ENCODE data around the gene ALOX15B. TPM values are rescaled to one million over a fixed set of nuclear protein-coding genes. Genes with fewer than 3 reads are reported as not detected.

ALOX15B gene
- total RNA-seq, 1 donor from 2014 or later, result not detected

- H3K4me1 Mint-ChIP-seq, result peaks cover 7% of the 10 kb centered on the region
- ATAC-seq (ENCODE audit: low read depth), result no peak
- no peak for TF ChIP-seq CTCF (IDR thresholded peaks at IDR 0.05)
- DNase-seq, result no peak
- peaks cover 26% of the 10 kb centered on the region for H3K27me3 Mint-ChIP-seq
- ChIA-PET CTCF (interaction anchor here (0.7 kb wide), 1 partner anchor 94 kb away, joined by 3 read pairs; no protein-coding TSS in a partner anchor), POLR2A (no interaction called here)
- H3K4me3 Mint-ChIP-seq, result no peak overlapping the region
- intact Hi-C loops (cut with micrococcal nuclease), result no loop called here
- H3K36me3 Mint-ChIP-seq (ENCODE audit: low read depth), result no peaks in the 10 kb centered on the region
- H3K9me3 Mint-ChIP-seq, result no peaks in the 10 kb centered on the region
- no peak overlapping the region for H3K27ac Mint-ChIP-seq
Observed at GRCh38 chr17:8005967-8006730, 32.7 kb upstream of the ALOX15B start.

- POLR2A ChIA-PET, result no interaction called here
- TF ChIP-seq CTCF (IDR thresholded peaks at IDR 0.05), result no peak
- H3K9me3 Mint-ChIP-seq, result no peaks in the 10 kb centered on the region
- peaks cover 4% of the 10 kb centered on the region for H3K4me1 Mint-ChIP-seq
- intact Hi-C loops (cut with micrococcal nuclease), result no loop called here
- H3K27me3 Mint-ChIP-seq, result peaks cover 23% of the 10 kb centered on the region
- ATAC-seq (ENCODE audit: low read depth) (no peak), DNase-seq (no peak)
- H3K27ac Mint-ChIP-seq, result no peak overlapping the region
- no peaks in the 10 kb centered on the region for H3K36me3 Mint-ChIP-seq (ENCODE audit: low read depth)
- CTCF ChIA-PET, result no interaction called here
- no peak overlapping the region for H3K4me3 Mint-ChIP-seq
Observed at GRCh38 chr17:8006836-8007680, 31.8 kb upstream of the ALOX15B start.

GRCh38 chr17:8007836-8008235 lies 31.0 kb upstream of the ALOX15B start:
- Mint-ChIP-seq H3K4me3 (no peak overlapping the region), H3K27me3 (peaks cover 20% of the 10 kb centered on the region), H3K27ac (no peak overlapping the region), H3K9me3 (no peaks in the 10 kb centered on the region), H3K4me1 (no peaks in the 10 kb centered on the region), H3K36me3 (ENCODE audit: low read depth) (no peaks in the 10 kb centered on the region)
- ChIA-PET POLR2A (no interaction called here), CTCF (no interaction called here)
- intact Hi-C loops (cut with micrococcal nuclease), result no loop called here
- no peak for TF ChIP-seq CTCF (IDR thresholded peaks at IDR 0.05)
- ATAC-seq (ENCODE audit: low read depth) (no peak), DNase-seq (no peak)

GRCh38 chr17:8012045-8012580 lies 26.7 kb upstream of the ALOX15B start:
- peaks cover 20% of the 10 kb centered on the region for H3K4me1 Mint-ChIP-seq
- no peak for DNase-seq
- ChIA-PET CTCF (no interaction called here), POLR2A (no interaction called here)
- no peak for ATAC-seq (ENCODE audit: low read depth)
- H3K36me3 Mint-ChIP-seq (ENCODE audit: low read depth), result no peaks in the 10 kb centered on the region
- no peak overlapping the region for H3K4me3 Mint-ChIP-seq
- intact Hi-C loops (cut with micrococcal nuclease), result no loop called here
- H3K27me3 Mint-ChIP-seq, result peaks cover 26% of the 10 kb centered on the region
- H3K9me3 Mint-ChIP-seq, result no peaks in the 10 kb centered on the region
- no peak overlapping the region for H3K27ac Mint-ChIP-seq
- no peak for TF ChIP-seq CTCF (IDR thresholded peaks at IDR 0.05)
